Stimulated activated naive CD4-positive, alpha-beta T cell (primary cell): Measurements from ENCODE around the gene TUBB4B.

Experiments used
- DNase-seq, 6 experiments: peaks; one replicate each; lab custom pipeline; 2025; lab: John Stamatoyannopoulos, UW

Gene TUBB4B

GRCh38 chr9:137212520-137212919 is 28.6 kb upstream of the TUBB4B start:
- DNase-seq: no peak

DNA sequence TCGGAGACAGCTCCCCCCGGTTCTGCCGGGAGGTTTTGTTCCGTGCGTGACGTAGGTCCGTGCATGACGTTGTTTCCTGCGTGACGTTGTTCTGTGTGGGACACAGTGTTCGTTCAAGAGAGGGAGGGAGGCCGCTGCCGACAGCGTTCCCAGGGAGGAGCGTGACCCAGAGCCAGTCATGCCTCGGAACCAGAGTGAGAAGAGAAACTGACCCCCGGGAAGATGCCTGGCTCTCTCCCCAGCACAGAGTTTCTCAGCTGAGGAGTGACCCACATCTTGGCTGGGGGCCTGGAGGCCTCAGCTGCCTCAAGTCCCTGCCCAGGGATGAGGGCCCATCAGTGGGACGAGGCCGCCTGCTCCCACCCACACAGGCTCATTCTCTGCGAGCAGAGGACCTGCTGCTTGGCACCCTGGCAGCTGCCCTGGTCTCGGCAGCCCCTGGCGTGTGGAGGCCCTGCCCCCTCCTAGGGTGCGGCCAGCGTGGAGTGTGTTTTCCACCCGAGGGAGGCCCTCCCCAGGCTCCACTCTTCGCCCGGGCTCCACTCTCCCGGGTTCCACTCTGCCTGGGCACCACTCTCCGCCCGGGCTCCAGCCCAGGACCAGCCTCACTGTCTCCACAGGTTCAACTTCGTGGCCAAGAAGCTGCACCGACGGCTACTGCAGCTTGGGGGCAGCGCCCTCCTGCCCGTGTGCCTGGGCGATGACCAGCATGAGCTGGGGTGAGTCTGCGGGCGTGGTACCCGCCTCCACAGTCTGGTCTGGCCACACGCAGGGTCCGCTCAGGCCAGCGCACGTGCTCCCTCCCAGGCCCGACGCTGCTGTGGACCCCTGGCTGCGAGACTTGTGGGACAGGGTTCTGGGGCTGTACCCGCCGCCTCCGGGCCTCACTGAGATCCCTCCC is 27.7 kb upstream of the TUBB4B start:
- DNase-seq: no peak

DNA sequence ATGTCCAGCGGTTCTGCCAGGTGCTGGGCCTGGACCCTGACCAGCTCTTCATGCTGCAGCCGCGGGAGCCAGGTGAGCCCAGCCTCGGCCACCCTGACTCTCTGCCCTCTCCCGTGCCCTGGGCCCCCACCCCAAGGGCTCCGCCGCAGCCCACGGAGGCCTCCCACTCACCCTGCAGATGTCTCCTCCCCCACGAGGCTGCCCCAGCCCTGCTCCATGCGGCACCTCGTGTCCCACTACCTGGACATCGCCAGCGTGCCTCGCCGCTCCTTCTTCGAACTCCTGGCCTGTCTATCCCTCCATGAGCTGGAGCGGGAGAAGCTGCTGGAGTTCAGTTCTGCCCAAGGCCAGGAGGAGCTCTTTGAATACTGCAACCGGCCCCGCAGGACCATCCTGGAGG is 26.5 kb upstream of the TUBB4B start:
- DNase-seq: no peak

GRCh38 chr9:137215196-137215986 is 25.7 kb upstream of the TUBB4B start:
- no peak for DNase-seq

- no peak for DNase-seq
Observed at GRCh38 chr9:137216188-137216965, 24.7 kb upstream of the TUBB4B start.

DNA sequence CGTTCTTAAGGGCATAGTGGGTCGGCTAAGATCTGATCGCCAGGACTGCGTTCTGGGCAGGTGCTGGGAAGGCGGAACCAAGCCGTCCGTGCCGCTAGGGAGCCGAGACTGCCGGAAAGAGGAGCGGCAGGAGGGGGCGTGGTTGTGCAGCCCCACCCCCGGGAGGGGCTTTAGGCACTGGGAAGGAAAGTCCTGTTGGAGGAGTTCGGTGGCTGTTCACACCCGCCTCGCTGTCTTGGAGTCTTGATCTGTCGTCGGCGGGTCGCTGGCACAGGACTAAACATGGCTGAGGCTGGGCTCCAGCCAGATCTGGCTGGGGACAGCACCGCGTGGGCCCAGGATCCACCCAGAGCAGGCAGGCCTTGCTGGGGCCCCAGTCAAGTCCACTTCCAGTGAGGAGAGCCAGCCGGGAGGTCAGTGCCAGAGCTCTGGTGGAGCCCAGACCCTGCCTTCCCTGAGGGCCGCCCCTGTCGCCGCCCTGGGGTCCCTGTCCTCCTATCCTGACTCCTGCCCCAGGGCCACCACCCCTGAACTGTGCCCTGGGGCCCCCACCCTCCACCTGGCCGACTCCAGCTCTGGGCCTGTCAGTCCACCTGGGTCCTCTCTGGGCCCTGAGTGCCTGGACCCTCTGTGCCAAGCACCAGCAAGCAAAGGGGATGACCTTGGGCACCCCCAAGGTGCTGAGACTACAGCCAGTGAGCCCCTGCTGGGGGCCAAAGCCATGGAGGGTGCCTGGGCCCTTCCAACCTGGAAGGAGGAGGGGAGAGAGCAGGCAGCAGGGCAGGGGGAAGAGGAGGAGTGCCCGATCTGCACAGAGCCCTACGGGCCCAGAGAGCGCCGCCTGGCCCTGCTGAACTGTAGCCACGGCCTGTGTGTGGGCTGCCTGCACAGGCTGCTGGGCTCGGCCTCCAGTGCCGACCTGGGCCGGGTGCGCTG is 23.5 kb upstream of the TUBB4B start:
- DNase-seq: no peak

- DNase-seq: no peak
Observed at GRCh38 chr9:137218212-137218753, 22.8 kb upstream of the TUBB4B start.

- no peak for DNase-seq
Observed at GRCh38 chr9:137218754-137219271, 22.3 kb upstream of the TUBB4B start.

DNA sequence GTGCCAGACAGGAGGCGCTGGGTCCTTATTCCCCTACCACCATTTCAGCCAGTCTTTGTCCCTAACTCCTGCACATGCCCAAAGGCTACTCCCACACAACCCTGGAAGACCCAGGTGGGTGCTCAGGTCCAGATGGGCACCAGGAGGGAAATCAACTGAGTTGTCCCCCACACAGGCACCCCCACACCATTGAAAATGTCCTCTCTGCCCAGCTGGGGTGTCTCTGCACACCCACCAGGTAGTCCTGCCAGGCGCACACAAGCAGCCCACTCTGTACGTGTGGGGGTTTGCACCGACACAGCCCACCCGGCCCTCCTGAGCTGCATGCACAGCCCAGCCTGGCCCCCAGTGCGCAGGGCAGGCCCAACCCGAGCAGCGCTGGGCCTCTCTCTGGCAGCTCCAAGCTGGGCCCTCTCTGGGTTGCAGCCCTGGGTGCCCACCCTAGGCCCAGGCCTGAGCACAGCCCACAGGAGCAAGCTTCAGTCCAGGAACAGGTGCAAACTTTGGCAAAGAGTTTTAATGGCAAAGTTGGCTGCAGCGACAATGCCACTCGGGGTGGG is 21.2 kb upstream of the TUBB4B start:
- no peak for DNase-seq

DNA sequence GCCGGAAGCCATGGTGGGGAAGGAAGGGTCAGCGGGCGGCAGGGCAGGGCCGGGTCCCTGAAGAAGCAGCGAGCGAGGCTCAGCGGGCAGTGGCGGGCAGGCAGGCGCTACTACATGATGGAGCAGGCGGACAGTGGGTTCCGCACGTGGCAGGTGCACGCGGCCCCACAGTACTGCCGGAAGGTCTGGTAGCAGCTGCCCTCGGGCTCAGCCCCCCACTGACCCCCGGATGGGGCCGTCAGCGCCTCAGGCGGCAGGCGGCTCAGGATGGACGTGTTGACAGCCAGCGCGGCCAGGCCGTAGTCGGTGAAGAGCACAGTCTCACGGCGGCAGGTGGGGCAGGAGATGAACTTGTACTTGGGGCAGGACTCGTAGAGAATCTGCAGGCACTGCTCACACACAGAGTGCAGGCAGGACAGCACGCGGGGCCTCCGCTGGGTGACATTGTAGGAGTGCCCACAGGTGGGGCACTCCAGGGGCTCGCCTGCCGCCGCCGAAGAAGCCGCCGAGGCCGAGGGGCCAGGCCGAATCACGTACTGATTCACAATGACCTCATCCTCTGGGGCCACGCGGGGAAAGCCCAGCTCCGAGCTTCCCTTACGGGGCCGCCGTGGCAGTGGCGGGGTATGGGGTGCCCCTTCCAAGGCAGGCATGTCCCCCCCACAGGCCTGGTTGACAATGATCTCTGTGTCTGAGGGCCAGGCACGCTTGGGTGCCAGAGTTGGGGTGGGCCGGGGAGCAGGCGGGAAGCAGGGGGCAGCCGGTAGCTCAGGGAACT is 20.6 kb upstream of the TUBB4B start:
- DNase-seq: no peak

GRCh38 chr9:137221095-137221505 is 20.0 kb upstream of the TUBB4B start:
- DNase-seq: no peak

DNA sequence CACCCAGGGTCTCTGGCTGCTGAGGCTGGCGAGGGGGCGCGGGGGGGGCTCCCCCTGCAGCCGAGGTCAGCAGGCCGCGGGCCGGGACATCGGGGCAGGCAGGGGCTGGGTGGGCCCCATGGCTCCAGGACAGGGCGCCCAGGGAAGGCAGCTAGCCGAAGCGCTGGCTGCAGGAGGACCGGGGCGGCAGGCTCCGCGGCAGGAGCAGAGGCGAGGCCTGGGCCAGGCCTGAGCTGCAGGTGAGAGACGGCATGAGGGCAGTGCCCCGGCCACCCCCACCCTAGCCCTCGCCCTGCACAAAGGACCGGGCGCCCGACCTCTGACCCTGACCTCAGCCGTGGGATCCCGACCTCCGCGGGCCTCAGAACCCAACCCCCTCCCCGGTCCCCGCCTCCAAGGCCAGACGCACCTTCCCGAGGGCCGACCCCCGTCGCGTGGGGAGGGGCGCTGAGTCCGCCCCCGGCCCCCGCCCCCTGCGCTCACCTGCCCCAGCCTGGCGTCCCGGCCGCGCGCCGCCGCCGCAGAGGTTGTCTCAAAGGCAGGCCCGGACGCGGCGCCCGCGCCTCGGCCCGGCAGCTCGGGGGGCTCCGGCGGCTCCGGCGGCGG is 19.5 kb upstream of the TUBB4B start:
- peak in 2 of 6 experiments; percentile 11 to 33 for DNase-seq

DNA sequence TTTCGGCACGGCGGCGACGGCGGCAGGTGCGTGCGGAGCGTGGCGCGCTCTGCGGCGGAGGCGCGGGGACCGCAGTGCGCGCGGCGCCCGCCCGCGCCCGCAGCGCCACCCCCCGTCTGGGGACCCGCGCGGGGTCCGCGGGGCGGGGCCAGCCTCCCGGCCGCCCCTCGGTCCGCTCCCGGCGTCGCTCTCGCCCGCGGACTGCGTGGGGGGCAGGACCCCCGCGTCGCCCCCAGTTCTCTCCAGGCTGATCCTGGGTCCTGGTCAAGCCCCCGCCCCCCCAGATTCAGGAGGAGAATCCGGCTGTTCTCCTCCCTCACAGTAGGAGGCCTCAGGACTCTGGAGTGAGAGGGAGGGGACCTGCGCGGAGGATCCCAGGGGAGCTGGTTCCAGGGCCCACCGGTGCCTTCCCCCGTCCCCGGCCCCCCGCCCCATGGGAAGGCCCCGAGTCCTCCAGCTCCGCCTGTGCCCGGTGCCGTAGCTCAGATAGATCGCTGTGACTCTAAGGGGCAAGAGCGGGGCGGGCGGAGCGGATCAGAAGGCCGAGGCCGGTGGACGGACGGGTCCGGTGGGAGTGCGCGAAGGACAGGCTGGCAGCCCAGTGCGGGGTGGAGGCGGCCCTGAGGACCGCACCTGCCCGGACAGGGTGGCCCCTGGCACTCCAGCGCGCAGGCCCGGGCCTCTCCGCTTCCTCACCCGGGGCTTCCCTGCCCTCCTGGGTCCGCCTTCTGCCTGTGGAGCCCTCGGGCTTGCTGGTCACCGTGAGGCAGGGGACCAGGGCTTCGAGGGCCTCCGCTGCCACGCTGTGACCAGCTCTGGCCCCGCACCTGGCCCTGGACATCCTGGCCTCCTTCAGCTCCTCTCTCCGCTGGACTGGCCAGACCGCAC is 18.7 kb upstream of the TUBB4B start, which contains the start of gene RNF208:
RNF208 (minus strand) TSS at position 51 of the 888 bp plus-strand sequence. CDS start 1,028 bp downstream, outside the sequence.
- peak in 3 of 6 experiments; percentile 21 to 58 (median 40) for DNase-seq

DNA sequence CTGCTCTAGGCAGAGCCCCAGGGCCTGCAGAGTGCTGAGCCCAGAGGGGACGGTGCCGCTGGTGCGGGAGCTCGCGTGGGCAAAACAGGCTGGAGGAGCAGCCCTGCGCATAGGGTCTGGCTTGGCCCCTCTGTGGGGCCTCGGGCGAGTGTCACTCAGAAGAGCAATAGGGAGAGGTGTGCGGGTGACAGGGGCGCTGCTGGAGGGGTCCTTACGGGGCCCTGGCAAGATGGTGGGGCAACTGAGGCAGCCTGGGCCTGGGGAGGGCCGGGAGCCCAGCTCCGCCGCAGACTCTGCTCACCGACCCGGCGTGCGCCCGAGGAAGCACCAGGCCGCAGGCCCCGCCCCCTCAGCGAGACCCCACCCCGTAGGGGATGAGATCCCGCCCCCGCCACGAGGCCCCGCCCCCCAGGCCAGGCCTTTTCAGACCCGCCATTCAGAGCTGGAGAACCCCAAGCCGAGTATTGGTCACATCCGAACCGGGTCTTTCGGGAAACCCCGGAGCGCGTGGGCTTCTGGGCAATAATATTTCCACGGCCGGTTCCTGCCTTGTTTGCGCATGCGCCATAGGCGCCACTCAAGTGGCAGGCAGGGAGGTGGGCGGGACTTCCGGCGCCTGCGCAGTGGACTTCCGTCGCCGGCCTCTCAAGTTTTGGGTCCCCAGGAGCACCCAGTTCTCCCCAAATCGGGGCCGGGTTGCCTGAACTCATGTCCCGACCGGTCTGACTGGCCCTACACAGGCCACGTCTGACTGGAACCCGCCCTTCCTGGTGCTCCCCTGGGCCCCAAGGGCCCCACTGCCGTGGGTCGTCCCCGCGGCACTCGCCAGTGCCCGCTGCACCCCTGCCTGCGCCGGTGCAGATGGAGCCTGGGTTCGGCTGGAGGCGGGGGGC is 17.8 kb upstream of the TUBB4B start:
- peak; percentile 96 to 99 (median 98) for DNase-seq

DNA sequence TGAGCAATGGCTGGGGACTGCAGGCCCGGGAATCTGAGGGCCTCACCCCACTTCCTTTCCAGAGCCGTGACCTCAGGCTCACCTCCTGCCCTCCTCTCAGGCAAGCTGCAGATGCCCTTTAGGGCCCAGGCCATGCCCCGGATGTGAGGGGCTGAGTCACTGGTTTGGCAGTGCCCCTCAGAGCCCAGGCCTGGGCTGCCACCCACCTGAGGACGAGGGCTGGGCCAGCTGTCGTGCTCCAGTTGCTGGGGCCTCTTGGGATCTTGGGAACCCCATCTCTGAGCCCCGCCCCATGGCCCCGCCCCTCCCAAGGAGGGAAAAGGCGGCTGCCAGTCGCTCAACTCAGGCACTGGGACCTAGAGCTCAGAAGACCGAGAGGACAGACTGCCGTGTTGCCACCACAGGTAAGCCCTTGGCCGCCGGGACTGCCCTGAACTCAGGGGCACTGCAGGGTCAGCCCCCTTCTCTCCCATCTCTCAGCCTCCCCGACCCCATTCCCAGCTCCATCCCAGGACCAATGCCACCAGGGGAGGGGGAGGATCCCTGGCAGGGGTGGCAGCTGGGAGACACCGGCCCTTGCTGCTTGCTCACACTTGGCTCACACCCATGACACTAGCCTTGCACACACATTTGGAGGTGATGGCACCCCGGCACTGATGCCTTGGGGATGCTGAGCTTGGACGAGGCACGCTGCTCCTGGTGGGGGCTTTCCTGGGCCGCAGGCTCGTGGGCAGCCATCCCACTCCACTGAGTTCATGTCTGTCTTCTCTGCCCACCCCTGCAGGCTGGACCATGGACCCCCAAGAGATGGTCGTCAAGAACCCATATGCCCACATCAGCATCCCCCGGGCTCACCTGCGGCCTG is 16.0 kb upstream of the TUBB4B start, which contains the start of gene CYSRT1:
CYSRT1 (plus strand) TSS at position 345 of the 865 bp plus-strand sequence; CDS start at position 793, 448 bp downstream.
- DNase-seq: no peak
